HG02885 (cell line): ENCODE measurements around the gene THSD1.

ENCODE experiments used
- ATAC-seq: cut with Tn5 transposase; IDR thresholded peaks from one replicate; pipeline ENCODE4 v1.9.1; 2021; ENCODE audit warnings: mild to moderate bottlenecking; ENCODE audit not compliant: unreplicated experiment, poor library complexity

The THSD1 gene

GRCh38 chr13:52405767-52406494, at the start of gene THSD1:
TSS of gene THSD1 (minus strand) at chr13:52406172. CDS start at chr13:52402600, 3,572 bp downstream.
- peak; percentile 62 for ATAC-seq

GRCh38 chr13:52455677-52456041, 49.7 kb upstream of the THSD1 start:
- ATAC-seq, result peak; percentile 32

- peak; percentile 79 for ATAC-seq
Measured at GRCh38 chr13:52454820-52455676, 49.1 kb upstream of the THSD1 start, which contains the start of gene CKAP2. TSS of gene CKAP2 (plus strand) at chr13:52455478. CDS start at chr13:52455557, 79 bp downstream.

- ATAC-seq, result peak; percentile 33
Measured at GRCh38 chr13:52454459-52454819, 48.5 kb upstream of the THSD1 start.

- ATAC-seq, result no peak
Measured at GRCh38 chr13:52452470-52452869, 46.5 kb upstream of the THSD1 start.

GRCh38 chr13:52451135-52451804, 45.3 kb upstream of the THSD1 start:
- no peak for ATAC-seq

GRCh38 chr13:52450793-52451116, 44.8 kb upstream of the THSD1 start:
- no peak for ATAC-seq

- peak; percentile 67 for ATAC-seq
Measured at GRCh38 chr13:52450012-52450792, 44.2 kb upstream of the THSD1 start, which contains the start of gene VPS36. TSS of gene VPS36 (minus strand) at chr13:52450634. CDS start at chr13:52450594, 40 bp downstream.

GRCh38 chr13:52449331-52450011, 43.5 kb upstream of the THSD1 start:
- ATAC-seq, result no peak

- ATAC-seq, result no peak
Measured at GRCh38 chr13:52447815-52448552, 42.0 kb upstream of the THSD1 start.

GRCh38 chr13:52447354-52447753, 41.4 kb upstream of the THSD1 start:
- no peak for ATAC-seq

GRCh38 chr13:52446265-52446664, 40.3 kb upstream of the THSD1 start:
- ATAC-seq, result no peak

GRCh38 chr13:52432456-52432855, 26.5 kb upstream of the THSD1 start:
- no peak for ATAC-seq

GRCh38 chr13:52428295-52428694, 22.3 kb upstream of the THSD1 start:
- no peak for ATAC-seq

GRCh38 chr13:52421216-52421615, 15.2 kb upstream of the THSD1 start:
- no peak for ATAC-seq

GRCh38 chr13:52419080-52419479, 13.1 kb upstream of the THSD1 start:
- ATAC-seq, result no peak

- ATAC-seq, result no peak
Measured at GRCh38 chr13:52414963-52415362, 9.0 kb upstream of the THSD1 start.

- no peak for ATAC-seq
Measured at GRCh38 chr13:52414051-52414450, 8.1 kb upstream of the THSD1 start.

- no peak for ATAC-seq
Measured at GRCh38 chr13:52412128-52412527, 6.2 kb upstream of the THSD1 start.
